Bronchus fibroblast of lung (primary cell): Measurements from ENCODE around the gene SMPDL3A. TPM values are rescaled to one million over a fixed set of nuclear protein-coding genes. Genes with fewer than 3 reads are reported as not detected.

ENCODE experiments used
- total RNA-seq: library from RNA; depleted of rRNA; stranded (reverse); fragments of >200 nt; gene quantifications from 2 replicates; pipeline ENCODE4 v1.2.3, GENCODE V29; 2015

SMPDL3A gene, protein sequence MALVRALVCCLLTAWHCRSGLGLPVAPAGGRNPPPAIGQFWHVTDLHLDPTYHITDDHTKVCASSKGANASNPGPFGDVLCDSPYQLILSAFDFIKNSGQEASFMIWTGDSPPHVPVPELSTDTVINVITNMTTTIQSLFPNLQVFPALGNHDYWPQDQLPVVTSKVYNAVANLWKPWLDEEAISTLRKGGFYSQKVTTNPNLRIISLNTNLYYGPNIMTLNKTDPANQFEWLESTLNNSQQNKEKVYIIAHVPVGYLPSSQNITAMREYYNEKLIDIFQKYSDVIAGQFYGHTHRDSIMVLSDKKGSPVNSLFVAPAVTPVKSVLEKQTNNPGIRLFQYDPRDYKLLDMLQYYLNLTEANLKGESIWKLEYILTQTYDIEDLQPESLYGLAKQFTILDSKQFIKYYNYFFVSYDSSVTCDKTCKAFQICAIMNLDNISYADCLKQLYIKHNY
- total RNA-seq, result 4.2 and 5.0 TPM in 2 replicates

DNA sequence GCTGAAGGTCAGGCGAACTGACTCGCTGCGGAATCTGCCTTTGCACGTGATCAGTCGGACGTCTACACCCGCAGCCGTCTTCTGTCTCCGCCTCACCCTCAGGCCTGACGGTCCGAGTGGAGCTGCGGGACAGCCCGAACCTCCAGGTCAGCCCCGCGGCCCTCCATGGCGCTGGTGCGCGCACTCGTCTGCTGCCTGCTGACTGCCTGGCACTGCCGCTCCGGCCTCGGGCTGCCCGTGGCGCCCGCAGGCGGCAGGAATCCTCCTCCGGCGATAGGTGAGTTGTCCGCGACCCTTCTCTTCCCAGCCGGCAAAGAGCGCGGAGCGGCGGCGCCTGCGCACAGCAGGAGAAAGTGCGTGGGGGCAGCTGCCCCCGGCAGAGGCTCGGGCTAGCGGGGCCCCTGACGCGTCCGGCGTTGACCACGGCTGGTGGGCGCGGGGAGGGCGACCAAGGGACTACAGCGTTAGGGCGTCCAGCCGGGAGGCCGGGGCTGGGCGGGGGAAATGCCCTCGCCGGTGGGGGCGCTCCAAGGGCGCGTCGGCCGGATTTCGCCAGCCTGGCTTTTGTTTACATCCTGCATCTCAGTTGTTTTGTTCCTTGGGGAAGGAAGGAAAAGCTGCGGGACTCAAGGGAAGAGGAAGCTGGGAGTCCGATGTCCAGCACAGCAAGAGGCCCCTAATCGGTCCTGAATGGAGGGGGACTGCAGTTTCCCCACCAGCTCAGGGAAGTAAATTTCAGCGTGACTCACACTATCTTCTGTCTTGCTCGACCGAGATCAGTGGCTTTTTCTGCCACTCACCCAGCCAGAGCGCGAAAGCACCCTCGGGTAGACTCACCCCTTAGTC lies at the start of gene SMPDL3A:
SMPDL3A (plus strand) TSS at position 77 of the 846 bp plus-strand sequence; CDS start at position 166, 89 bp downstream.

DNA sequence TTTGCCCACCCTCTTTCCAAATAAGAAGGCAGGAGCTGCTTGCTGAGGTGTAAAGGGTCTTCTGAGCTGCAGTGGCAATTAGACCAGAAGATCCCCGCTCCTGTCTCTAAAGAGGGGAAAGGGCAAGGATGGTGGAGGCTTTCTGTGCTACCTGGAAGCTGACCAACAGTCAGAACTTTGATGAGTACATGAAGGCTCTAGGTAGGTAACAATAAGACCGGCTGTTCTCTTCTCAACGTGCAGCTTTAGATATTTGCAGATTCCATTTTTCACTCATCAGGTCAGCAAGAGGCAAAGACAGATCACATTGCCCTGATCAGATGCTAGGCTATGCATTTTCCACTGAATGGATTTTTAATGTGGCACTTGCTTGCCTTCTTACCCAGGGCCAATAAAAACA lies 9.4 kb upstream of the SMPDL3A start, which contains the start of gene FABP7:
FABP7 (plus strand) TSS at position 50 of the 400 bp plus-strand sequence; CDS start at position 129, 79 bp downstream.

Other genes starting within 250 kb of the SMPDL3A start
- gene PKIB, start 178.9 kb upstream of the SMPDL3A start, total RNA-seq, result 0.59 and 1.7 TPM in 2 replicates
- gene FABP7, start 9.5 kb upstream of the SMPDL3A start, total RNA-seq, result not detected in 2 replicates
- not detected in 2 replicates for gene CLVS2, start 207.0 kb downstream of the SMPDL3A start, total RNA-seq